Esophagus squamous epithelium (tissue), 4 donors: ENCODE data around the gene PA2G4.

Experiments
- POLR2A ChIP-seq, 4 donors: fragments of 450-650 bp; IDR thresholded peaks; one replicate each; pipeline ENCODE4 v1.6.1; 2017; ENCODE audit warnings: antibody characterized with exemption in 4 of 4, mild to moderate bottlenecking in 4 of 4, moderate library complexity in 3 of 4
- TF ChIP-seq, protein P1 (sequence below), 6 experiments: fragments of 450-650 bp in 4 of 6; fragments of 200-600 bp in 2 of 6; sonication (generic) in 2 of 6; IDR thresholded peaks; one replicate each; pipeline ENCODE4 v1.5.1; 2016 to 2019; ENCODE audit warnings: antibody characterized with exemption in 6 of 6, mild to moderate bottlenecking in 4 of 6, moderate library complexity in 4 of 6

- no peak for TF ChIP-seq POLR2A (IDR thresholded peaks at IDR 0.05)
- TF ChIP-seq, protein P1, sequence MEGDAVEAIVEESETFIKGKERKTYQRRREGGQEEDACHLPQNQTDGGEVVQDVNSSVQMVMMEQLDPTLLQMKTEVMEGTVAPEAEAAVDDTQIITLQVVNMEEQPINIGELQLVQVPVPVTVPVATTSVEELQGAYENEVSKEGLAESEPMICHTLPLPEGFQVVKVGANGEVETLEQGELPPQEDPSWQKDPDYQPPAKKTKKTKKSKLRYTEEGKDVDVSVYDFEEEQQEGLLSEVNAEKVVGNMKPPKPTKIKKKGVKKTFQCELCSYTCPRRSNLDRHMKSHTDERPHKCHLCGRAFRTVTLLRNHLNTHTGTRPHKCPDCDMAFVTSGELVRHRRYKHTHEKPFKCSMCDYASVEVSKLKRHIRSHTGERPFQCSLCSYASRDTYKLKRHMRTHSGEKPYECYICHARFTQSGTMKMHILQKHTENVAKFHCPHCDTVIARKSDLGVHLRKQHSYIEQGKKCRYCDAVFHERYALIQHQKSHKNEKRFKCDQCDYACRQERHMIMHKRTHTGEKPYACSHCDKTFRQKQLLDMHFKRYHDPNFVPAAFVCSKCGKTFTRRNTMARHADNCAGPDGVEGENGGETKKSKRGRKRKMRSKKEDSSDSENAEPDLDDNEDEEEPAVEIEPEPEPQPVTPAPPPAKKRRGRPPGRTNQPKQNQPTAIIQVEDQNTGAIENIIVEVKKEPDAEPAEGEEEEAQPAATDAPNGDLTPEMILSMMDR (IDR thresholded peaks at IDR 0.05) = peak; percentile 57 to 90 (median 74)
Observed at GRCh38 chr12:56151672-56152131, 47.3 kb downstream of the PA2G4 start.
